Pulmonary artery endothelial cell (primary cell): ENCODE measurements around the gene BORCS8. TPM values are rescaled to one million over a fixed set of nuclear protein-coding genes. Genes with fewer than 3 reads are reported as not detected.

Experiments used
- DNase-seq: peaks from one replicate; pipeline ENCODE4 v3.0.0-alpha.2; 2011; ENCODE audit warnings: low read depth, low spot score
- total RNA-seq: library from RNA; depleted of rRNA; stranded (reverse); fragments of >200 nt; gene quantifications from 2 replicates; pipeline ENCODE4 v1.2.3, GENCODE V29; 2014

BORCS8 gene
- total RNA-seq, 1 donor from 2014 or later = 27.4 TPM

DNA sequence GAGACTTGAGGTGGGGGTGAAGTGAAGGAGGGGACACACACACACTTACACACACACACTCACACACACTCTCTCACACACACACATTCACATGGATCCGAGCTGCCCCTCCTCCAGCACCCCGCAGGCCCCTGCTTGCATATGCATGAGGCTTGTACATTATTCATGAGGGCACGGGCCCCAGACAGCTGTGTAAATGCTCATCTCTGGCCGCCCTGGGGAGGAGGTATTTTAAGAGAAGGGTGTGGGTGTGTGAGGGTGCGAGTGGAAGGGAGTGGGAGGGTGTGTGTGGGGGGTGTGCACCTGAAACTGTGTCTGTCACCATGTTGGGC, 22.2 kb upstream of the BORCS8 start:
- no peak for DNase-seq

GRCh38 chr19:19213426-19214158, 21.6 kb upstream of the BORCS8 start:
- DNase-seq = no peak

DNA sequence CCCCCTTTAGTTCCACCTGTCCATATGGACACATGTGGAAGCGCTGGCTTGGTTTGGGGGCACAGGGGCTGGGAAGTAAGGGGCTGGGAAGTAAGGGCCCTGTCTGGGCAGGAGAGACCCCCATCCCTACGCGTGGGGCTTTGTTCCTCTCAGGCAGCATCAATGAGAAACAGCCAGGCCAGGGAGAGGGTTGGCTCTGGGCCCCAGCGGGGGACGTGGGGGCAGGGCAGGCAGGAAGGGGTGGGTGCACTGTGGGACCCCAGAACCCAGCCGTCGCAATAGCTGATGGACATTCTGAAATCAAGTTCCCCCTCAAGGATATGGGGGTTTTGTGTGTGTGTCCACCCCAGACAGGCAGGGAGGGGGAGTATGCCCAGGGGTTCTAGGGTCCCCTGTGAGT, 21.0 kb upstream of the BORCS8 start:
- no peak for DNase-seq

DNA sequence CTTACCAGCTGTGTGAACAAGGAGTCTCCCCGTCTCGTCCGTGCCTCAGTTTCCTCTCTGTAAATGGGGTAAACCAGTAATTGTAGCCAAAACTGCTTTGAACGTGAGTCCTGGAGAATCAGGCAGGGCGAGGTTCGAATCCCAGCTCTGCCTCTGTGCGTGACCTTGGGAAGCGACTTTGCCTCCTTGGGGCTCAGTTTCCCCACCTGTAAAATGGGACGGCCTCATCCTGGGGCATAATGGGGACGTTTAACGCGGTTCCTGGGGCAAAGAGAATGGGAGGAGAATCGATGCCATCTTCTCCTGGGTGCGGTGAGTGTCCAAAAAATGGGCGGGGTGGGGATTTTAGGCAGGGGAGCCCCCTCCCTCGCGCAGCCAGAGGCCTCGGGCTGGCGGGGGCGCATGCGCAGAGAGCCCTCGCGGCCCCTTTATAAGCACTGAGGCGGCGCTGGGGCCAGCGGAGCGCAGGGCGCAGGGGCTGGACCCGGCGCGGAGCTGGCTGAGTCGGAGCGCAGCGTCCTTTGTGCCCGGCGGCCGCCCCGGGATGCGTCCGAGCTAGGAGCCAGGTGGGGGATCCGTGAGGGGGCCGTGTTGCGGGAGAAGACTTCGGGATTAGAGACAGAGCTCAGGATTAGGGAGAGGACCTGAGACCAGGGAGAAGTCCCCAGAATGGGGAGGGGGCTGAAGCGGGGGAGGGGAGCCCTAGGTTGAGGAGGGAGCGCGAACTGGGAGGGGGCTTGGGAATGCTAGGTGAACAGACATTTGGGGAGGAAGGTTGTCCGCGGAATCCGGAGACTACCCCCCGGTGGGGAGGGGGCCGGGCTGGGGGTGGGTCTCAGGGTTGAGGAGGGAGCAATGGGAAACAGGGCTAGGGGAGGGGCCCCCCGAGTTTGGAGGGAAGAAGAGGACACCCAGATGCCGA, 19.8 kb upstream of the BORCS8 start, which contains the start of gene NCAN:
TSS of gene NCAN (plus strand) at position 460 of the 922 bp plus-strand sequence. CDS start 4,996 bp downstream, outside the sequence.
- DNase-seq = no peak

DNA sequence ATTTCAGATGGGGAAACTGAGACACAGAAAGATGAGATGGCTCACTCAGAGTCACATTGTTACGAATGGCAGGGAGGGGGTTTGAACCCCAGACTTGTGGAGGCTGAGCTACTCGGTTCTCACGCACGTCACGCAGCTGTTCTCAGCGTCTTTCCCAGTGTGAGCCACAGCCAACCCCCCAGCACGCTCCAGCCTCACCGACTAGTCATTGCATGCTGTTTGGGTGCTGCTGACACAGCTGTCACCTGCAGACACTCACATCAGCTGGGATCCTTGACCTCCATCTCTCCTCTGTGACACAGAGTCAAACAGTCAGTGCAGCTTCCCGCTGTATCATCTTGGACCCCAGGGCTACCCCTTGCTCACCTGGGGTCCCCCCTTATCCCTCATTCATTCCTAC, 17.4 kb upstream of the BORCS8 start:
- DNase-seq = no peak

DNA sequence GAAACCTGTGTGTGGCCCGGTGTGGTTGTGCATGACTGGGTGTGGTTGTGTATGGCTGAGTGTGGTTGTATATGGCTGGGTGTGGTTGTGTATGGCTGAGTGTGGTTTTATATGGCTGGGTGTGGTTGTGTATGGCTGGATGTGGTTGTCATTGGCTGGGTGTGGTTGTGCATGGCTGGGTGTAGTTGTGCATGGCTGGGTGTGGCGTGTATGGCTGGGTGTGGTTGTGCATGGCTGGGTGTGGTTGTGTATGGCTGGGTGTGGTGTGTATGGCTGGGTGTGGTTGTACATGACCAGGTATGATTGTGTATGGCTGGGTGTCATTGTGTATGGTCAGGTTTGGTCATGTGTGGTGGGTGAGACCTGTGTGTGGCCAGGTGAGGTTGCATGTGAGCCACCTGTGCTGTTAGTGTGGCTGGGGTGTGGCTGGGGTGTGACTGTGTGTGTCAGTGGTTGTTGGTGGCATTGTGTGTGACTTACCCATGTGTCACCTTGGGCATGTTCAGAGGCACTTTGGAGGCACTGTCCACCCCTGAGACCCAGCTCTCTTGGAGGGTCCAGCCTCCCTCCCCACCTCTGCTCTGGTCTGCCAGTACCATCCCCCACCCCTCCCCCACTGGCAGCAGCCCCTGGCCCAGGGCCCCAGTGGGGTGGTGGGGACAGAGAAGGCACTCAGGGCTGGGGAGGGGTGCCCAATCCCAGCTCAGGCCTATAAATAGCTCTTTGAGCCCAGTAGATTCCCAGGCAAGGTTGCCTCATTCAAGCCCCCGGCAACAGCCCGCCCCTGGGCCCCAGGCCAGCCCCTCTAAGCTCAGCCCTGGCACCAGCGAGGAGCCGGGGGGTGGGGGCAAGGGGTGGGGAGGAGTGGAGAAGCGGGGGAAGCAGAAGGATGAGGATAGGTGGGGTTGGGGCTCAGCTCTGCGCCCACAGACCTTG, 16.0 kb upstream of the BORCS8 start:
- no peak for DNase-seq

DNA sequence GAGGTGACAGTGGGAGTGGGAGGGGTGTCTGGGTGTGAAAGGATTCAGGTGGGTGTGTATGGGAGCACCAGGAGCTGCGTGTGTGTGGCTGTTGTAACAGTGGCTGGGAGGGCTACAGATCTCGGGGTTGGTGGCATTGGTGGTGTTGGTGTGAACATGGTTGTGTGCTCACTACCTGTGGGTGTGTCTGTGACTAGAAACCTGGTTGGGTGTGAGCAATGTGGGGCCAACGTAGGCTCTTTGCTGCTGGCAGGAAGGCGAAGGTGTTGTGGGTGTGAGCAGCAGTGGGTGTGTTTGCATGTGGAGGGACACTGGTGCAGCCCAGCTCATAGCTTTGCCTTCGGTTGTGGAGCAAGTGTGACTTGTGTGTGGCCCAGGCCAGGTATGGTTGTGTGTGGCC, 15.0 kb upstream of the BORCS8 start:
- DNase-seq = no peak

DNA sequence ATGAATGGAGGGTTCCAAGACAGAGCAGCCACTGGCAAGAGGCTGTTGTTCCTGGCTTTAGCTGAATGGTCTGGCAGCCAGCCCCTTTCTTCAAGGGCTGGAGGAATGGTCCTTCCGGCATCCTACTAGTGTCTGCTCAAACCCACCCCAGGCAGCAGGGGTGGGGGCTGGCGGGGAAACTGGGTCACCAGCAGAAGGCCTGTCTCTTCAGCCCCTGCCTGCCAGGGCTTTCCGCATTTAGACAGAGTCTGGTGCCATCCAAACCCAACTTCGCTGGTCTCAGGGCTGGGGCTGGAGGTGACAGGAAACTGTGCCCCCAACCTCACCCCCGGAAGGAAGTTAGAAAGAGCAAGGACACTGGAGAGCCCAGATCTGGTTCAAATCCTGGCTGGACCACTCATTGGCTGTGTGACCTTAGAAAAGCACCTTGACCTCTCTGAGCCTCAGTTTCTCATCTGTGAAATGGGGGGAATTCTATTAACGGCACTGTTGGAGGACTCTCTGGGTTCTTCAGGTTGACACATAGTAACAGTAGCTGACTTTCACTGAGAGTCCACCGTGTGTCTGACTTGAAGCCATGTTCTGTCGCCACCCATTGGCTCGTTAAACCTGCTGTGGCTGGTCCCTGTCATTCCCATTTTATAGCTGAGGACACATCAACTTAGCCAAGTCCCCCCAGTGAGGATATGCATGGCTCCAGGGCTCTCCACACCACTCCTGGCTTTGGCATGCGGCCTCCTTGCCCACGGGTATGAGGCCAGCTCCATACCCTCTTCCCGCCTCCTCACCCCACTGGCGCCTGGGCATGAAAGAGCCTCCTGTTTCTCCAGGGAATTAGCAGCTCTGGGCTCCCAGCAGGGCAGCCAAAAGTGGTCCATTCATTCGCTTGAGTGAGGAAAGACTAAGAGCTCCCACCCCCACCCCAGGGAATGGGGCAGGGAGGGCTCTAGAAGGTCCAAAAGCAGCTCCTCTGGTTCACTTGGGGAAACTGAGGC, 13.8 kb upstream of the BORCS8 start:
- DNase-seq = no peak

DNA sequence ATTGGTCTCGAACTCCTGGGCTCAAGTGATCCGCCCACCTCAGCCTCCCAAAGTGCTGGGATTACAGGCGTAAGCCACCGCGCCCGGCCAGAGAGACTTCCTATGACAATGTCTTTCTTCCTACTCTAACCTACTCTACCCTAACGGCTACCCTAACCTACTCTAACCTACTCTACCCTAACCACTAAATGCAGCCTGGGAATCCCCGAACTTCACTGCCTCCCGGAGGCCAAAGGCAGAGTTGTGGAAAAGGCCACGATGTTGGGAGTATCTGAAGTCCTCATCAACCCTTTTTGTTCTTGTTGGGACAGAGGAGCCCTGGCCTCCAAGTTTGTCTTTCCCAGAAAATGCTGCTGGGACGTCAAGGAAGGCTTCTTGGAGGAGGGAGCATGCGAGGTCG, 12.2 kb upstream of the BORCS8 start:
- DNase-seq = no peak

DNA sequence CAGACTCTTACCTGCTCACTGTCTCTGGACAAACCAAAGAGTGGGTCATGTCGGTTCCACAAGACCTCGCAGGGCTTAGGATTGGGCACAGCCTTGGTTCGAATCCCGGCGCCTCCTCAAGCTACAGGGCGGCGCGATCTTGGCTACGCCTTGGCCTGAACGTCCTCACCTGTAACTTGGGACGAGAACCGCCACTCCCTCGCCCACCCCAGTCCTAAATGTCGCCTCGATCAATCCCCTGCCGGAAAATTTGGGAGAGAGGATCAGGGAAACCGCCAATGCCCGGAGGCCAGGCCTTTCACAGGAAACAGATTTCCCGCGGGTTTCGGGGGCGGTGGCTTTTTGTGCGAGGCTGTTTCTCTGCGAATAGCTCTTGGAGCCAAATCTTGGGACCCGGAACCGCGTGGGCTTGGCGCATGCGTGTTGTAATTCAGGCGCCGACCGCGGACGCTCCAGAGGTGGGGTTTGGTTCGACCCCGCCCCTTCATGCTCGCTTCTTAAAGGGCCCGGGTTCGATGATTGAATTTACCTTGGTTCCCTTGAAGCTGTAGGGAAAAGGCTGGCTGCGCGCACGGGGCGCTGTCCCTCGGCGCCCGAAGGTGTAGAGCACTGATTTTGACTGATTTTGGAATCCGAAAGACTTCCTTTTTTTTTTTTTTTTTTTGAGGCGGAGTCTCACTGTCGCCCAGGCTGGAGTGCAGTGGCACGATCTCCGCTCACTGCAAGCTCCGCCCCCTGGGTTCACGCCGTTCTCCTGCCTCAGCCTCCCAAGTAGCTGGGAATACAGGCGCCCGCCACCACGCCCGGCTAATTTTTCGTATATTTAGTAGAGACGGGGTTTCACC, 11.3 kb upstream of the BORCS8 start, which contains the start of gene NR2C2AP:
TSS of gene NR2C2AP (minus strand) at position 403 of the 845 bp plus-strand sequence. CDS start at position 49, 354 bp downstream.
- peak; percentile 63 for DNase-seq

DNA sequence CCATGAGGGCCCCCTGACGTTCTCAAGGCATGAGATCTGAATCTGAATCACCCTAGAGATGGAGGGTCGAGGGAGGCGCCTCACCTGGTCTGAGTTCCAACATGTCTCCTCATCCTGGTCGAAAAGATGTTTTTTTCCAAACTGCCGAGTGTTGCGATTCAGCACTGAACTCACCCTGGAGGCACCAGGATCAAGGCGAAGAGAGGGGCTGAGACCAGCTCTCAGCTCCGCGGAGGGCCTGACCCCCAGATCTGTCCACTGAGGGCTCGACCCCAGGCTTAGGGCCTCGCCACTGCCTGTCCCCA, 10.7 kb upstream of the BORCS8 start:
- no peak for DNase-seq

GRCh38 chr19:19201697-19202630, 10.0 kb upstream of the BORCS8 start:
- DNase-seq = no peak

DNA sequence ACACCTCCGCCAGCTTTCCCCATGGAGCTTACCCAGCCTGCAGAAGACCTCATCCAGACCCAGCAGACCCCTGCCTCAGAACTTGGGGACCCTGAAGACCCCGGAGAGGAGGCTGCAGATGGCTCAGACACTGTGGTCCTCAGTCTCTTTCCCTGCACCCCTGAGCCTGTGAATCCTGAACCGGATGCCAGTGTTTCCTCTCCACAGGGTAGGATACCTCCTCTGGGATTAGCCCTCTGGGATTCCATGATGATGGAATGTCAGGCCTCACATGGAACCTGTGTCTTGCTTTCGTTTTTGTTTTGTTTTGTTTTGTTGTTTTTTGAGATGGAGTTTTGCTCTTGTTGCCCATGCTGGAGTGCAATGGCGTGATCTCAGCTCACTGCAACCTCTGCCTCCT, 2.0 kb upstream of the BORCS8 start:
- no peak for DNase-seq

DNA sequence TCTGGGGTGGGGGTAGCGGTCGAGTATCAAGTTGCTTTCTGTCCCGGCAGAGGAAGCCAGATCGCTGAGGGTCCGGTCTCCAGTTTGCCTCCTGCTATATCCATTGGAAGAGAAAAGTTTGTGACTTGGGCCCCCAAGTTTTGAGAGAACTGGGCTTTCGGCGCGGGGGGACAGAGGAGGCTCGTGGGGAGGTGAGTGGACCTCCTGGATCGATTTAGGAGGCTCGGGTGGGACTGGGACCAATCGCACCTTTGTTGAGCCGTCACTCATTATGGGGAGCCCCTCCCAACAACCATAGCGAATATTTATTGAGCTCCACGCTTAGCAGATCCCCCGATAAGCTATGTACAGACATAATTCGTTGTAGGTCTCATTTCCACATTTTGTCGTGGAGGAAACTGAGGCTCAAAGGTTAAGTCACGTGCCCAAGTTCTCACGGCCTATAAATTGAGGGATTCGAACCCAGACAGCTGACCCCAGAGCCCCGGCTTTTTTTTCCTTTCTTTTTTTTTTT, 1.0 kb upstream of the BORCS8 start:
- DNase-seq = no peak

GRCh38 chr19:19191768-19192077, 229 bp downstream of the BORCS8 start:
- no peak for DNase-seq

DNA sequence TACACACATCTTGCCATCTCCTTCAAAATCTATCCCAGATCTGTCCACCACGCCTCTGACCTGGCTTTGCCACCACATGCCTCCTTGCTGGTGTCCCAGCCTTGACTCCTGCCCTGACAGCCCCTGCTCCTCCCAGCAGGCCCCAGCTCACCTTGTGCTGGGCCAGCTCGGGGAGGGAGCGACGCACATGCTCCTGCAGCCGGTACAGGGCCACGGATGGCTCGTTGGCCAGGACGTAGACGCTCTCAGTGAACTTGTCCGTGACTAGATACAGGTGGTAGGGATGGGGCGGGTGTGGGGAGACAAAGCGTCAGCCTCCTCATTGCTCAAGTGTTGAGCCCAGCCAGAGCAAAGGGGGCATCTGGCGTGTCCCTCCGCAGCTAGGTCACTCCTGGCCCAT, 5.2 kb downstream of the BORCS8 start:
- DNase-seq = no peak

- DNase-seq = no peak
Measured at GRCh38 chr19:19185853-19186740, 5.9 kb downstream of the BORCS8 start.
